ENCODE measurements around the gene CCDC185. TPM values are rescaled to one million over a fixed set of nuclear protein-coding genes. Genes with fewer than 3 reads are reported as not detected.

Gene CCDC185
- total and polyA plus RNA-seq, 2 donors (not counting 1 experiment from before 2014, with no cell fraction given): not detected

GRCh38 chr1:223419115-223419514, 25.9 kb downstream of the CCDC185 start:
- TF ChIP-seq EZH2 (IDR thresholded peaks at IDR 0.05; ENCODE audit: low read length, missing control alignments): no peak
- no peak for TF ChIP-seq CTCF (conservative IDR thresholded peaks at IDR 0.05 in 1 of 2, IDR thresholded peaks at IDR 0.05 in 1 of 2; ENCODE audit: low read depth in 1 of 2, low read length in 2 of 2)
- no peaks in the 10 kb centered on the region for H3K36me3 ChIP-seq (ENCODE audit: control insufficient read depth, insufficient read depth, low read length)
- no peaks in the 10 kb centered on the region for H3K27me3 ChIP-seq (ENCODE audit: control insufficient read depth, insufficient read depth, low read length)
- no peak overlapping the region for H2AFZ ChIP-seq (ENCODE audit: low read length)
- H3K79me2 ChIP-seq (ENCODE audit: control insufficient read depth, insufficient read depth, low read length): no peaks in the 10 kb centered on the region
- peaks cover 3% of the 10 kb centered on the region for H3K4me1 ChIP-seq (ENCODE audit: control insufficient read depth, extremely low read depth, insufficient read depth, low read length)
- no peak overlapping the region for H3K4me3 ChIP-seq (replicated peaks in 1 of 4; ENCODE audit: control extremely low read depth in 1 of 4, insufficient read depth in 1 of 4, low read depth in 3 of 4, low read length in 4 of 4)
- no peaks in the 10 kb centered on the region for H3K9me3 ChIP-seq (ENCODE audit: control insufficient read depth, insufficient read depth, low read depth, low read length)
- H3K4me2 ChIP-seq (ENCODE audit: extremely low read depth, insufficient read depth, low read length): no peak overlapping the region
- no peak overlapping the region for H3K9ac ChIP-seq (ENCODE audit: insufficient read depth, low read length)
- DNase-seq (ENCODE audit: low read depth in 2 of 2): no peak
- H4K20me1 ChIP-seq (ENCODE audit: control insufficient read depth, extremely low read depth, insufficient read depth, low read length): no peaks in the 10 kb centered on the region
- no peak overlapping the region for H3K27ac ChIP-seq (ENCODE audit: insufficient read depth, low read length)

GRCh38 chr1:223419561-223419960, 26.3 kb downstream of the CCDC185 start:
- H3K9ac ChIP-seq (ENCODE audit: insufficient read depth, low read length): no peak overlapping the region
- TF ChIP-seq EZH2 (IDR thresholded peaks at IDR 0.05; ENCODE audit: low read length, missing control alignments) (no peak), CTCF (conservative IDR thresholded peaks at IDR 0.05 in 1 of 2, IDR thresholded peaks at IDR 0.05 in 1 of 2; ENCODE audit: low read depth in 1 of 2, low read length in 2 of 2) (no peak)
- no peak for DNase-seq (ENCODE audit: low read depth in 2 of 2)
- H3K4me1 ChIP-seq (ENCODE audit: control insufficient read depth, extremely low read depth, insufficient read depth, low read length): peaks cover 3% of the 10 kb centered on the region
- H4K20me1 ChIP-seq (ENCODE audit: control insufficient read depth, extremely low read depth, insufficient read depth, low read length): no peaks in the 10 kb centered on the region
- H3K27ac ChIP-seq (ENCODE audit: insufficient read depth, low read length): no peak overlapping the region
- no peak overlapping the region for H3K4me2 ChIP-seq (ENCODE audit: extremely low read depth, insufficient read depth, low read length)
- H3K79me2 ChIP-seq (ENCODE audit: control insufficient read depth, insufficient read depth, low read length): no peaks in the 10 kb centered on the region
- no peak overlapping the region for H3K4me3 ChIP-seq (replicated peaks in 1 of 4; ENCODE audit: control extremely low read depth in 1 of 4, insufficient read depth in 1 of 4, low read depth in 3 of 4, low read length in 4 of 4)
- no peaks in the 10 kb centered on the region for H3K27me3 ChIP-seq (ENCODE audit: control insufficient read depth, insufficient read depth, low read length)
- H2AFZ ChIP-seq (ENCODE audit: low read length): no peak overlapping the region
- H3K9me3 ChIP-seq (ENCODE audit: control insufficient read depth, insufficient read depth, low read depth, low read length): no peaks in the 10 kb centered on the region
- H3K36me3 ChIP-seq (ENCODE audit: control insufficient read depth, insufficient read depth, low read length): no peaks in the 10 kb centered on the region

GRCh38 chr1:223421025-223421424, 27.8 kb downstream of the CCDC185 start:
- H3K9ac ChIP-seq (ENCODE audit: insufficient read depth, low read length): no peak overlapping the region
- no peak overlapping the region for H2AFZ ChIP-seq (ENCODE audit: low read length)
- no peaks in the 10 kb centered on the region for H3K79me2 ChIP-seq (ENCODE audit: control insufficient read depth, insufficient read depth, low read length)
- TF ChIP-seq CTCF (conservative IDR thresholded peaks at IDR 0.05 in 1 of 2, IDR thresholded peaks at IDR 0.05 in 1 of 2; ENCODE audit: low read depth in 1 of 2, low read length in 2 of 2) (no peak), EZH2 (IDR thresholded peaks at IDR 0.05; ENCODE audit: low read length, missing control alignments) (no peak)
- H3K36me3 ChIP-seq (ENCODE audit: control insufficient read depth, insufficient read depth, low read length): no peaks in the 10 kb centered on the region
- no peak overlapping the region for H3K4me2 ChIP-seq (ENCODE audit: extremely low read depth, insufficient read depth, low read length)
- no peaks in the 10 kb centered on the region for H4K20me1 ChIP-seq (ENCODE audit: control insufficient read depth, extremely low read depth, insufficient read depth, low read length)
- H3K27ac ChIP-seq (ENCODE audit: insufficient read depth, low read length): no peak overlapping the region
- no peaks in the 10 kb centered on the region for H3K9me3 ChIP-seq (ENCODE audit: control insufficient read depth, insufficient read depth, low read depth, low read length)
- DNase-seq (ENCODE audit: low read depth in 2 of 2): no peak
- H3K4me1 ChIP-seq (ENCODE audit: control insufficient read depth, extremely low read depth, insufficient read depth, low read length): peaks cover 3% of the 10 kb centered on the region
- H3K4me3 ChIP-seq (replicated peaks in 1 of 4; ENCODE audit: control extremely low read depth in 1 of 4, insufficient read depth in 1 of 4, low read depth in 3 of 4, low read length in 4 of 4): no peak overlapping the region
- H3K27me3 ChIP-seq (ENCODE audit: control insufficient read depth, insufficient read depth, low read length): no peaks in the 10 kb centered on the region
